GM19023 (cell line): ENCODE data around the gene LCN15.
"Not testable (repeated sequence)": the region's sequence is repeated elsewhere in the genome, so short reads cannot be mapped to it uniquely, and the experiment has no call there.

ENCODE experiments used
- ATAC-seq: cut with Tn5 transposase; IDR thresholded peaks from one replicate; pipeline ENCODE4 v1.9.1; 2021; ENCODE audit warnings: mild to moderate bottlenecking, moderate library complexity; ENCODE audit not compliant: unreplicated experiment

The LCN15 gene

GRCh38 chr9:136775191-136775590, 10.9 kb upstream of the LCN15 start:
- ATAC-seq: no peak

GRCh38 chr9:136774416-136775045, 10.2 kb upstream of the LCN15 start:
- no peak for ATAC-seq

GRCh38 chr9:136773386-136774044, 9.2 kb upstream of the LCN15 start:
- ATAC-seq: no peak

- ATAC-seq: no peak
These were observed 7.6 kb upstream of the LCN15 start for GRCh38 chr9:136771907-136772415.

- no peak for ATAC-seq
These were observed 5.4 kb upstream of the LCN15 start for GRCh38 chr9:136769710-136770191.

GRCh38 chr9:136766410-136767120, 2.2 kb upstream of the LCN15 start:
- ATAC-seq: not testable (repeated sequence)

GRCh38 chr9:136765745-136766409, 1.6 kb upstream of the LCN15 start:
- ATAC-seq: peak; percentile 63

GRCh38 chr9:136765041-136765440, 723 bp upstream of the LCN15 start:
- no peak for ATAC-seq

- ATAC-seq: no peak
These were observed 676 bp downstream of the LCN15 start for GRCh38 chr9:136763649-136764035.

GRCh38 chr9:136762915-136763648, 1.2 kb downstream of the LCN15 start:
- ATAC-seq: no peak

- ATAC-seq: no peak
These were observed 2.1 kb downstream of the LCN15 start for GRCh38 chr9:136762221-136762691.

GRCh38 chr9:136761545-136761981, 2.8 kb downstream of the LCN15 start:
- no peak for ATAC-seq

- ATAC-seq: not testable (repeated sequence)
These were observed 3.3 kb downstream of the LCN15 start for GRCh38 chr9:136760834-136761544.

GRCh38 chr9:136760424-136760823, 3.9 kb downstream of the LCN15 start:
- ATAC-seq: no peak

GRCh38 chr9:136759436-136760325, 4.6 kb downstream of the LCN15 start:
- ATAC-seq: no peak

GRCh38 chr9:136759001-136759400, 5.3 kb downstream of the LCN15 start:
- no peak for ATAC-seq

GRCh38 chr9:136757751-136758140, 6.6 kb downstream of the LCN15 start:
- no peak for ATAC-seq

GRCh38 chr9:136757328-136757727, 7.0 kb downstream of the LCN15 start:
- no peak for ATAC-seq

GRCh38 chr9:136756836-136757235, 7.5 kb downstream of the LCN15 start:
- ATAC-seq: no peak
